HS-5 (cell line): ENCODE results near the gene SKI.

Experiments used
- DNase-seq: peaks from one replicate; pipeline ENCODE4 v3.0.0-alpha.2; 2012; ENCODE audit warnings: low read depth

The SKI gene

DNA sequence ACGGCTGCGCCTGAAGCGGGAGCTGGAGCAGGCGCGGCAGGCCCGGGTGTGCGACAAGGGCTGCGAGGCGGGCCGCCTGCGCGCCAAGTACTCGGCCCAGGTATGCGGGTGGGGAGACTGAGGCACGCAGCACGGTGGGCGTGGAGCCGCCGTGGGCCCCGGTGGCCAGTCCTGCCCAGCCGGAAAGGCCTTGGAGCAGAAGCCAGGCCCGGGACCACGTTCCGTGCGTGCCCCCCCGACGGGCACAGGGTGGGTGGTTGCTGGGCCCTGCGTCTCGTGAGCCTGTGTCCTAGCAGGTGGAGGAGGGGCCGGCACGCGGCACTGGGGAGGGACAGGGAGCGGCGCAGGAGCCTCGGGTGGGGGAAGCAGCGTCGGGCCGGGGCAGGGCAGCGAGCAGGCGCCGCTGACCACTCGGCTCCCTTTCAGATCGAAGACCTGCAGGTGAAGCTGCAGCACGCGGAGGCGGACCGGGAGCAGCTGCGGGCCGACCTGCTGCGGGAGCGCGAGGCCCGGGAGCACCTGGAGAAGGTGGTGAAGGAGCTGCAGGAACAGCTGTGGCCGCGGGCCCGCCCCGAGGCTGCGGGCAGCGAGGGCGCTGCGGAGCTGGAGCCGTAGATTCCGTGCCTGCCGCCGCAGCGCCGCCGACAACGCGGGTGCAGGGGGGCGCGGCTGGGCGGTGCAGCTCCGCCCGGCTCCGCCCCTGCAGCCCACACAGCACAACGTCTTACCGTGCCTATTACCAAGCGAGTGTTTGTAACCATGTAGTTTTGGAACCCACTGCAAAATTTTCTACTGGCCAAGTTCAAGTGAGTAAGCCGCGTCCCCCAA lies 78.2 kb downstream of the SKI start:
- no peak for DNase-seq

DNA sequence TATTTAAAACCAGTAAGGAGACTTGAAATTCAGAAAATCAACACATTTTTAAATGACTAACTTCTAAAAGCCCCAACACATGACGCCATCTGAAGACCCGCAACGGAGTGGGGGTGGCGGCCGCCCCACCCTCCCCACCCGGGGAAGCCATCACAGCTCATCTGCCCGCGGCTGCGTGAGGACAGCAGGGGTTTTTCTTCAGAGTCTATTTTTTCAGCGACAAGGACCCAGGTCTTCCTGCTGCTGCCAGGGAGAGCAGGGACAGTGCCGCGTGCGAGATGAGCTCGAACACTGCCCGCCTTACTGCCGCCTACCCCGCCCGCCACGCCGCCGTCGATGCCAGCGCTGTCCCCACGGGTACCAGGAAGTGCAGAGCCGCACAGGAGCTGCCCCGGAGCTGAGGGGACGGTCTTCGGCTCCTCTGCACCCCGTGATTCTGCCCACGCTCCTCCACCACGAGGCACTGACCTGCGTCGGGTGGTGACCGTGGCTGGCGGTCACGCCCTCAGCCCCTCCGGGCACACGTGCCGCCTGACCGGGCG lies 79.0 kb downstream of the SKI start:
- DNase-seq = no peak

DNA sequence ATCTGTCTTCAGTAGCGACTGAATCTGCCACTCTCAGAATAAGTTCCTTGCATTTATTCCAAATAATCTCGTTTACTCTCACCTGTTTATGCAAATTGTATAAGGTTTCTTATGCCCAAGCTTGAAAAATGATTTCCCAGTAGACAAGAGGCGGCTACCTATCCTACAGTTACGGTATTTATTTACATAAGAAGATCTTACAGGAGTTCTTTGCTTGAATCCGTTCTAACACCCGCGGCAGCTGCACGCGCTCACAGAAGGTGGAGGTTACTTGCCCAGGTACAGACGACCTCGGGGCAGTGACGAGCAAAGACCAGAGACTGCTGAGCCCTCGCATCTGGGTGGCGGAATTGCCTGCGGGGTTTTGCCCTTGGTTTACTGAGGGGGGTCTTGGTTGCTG lies 79.9 kb downstream of the SKI start:
- DNase-seq = no peak

DNA sequence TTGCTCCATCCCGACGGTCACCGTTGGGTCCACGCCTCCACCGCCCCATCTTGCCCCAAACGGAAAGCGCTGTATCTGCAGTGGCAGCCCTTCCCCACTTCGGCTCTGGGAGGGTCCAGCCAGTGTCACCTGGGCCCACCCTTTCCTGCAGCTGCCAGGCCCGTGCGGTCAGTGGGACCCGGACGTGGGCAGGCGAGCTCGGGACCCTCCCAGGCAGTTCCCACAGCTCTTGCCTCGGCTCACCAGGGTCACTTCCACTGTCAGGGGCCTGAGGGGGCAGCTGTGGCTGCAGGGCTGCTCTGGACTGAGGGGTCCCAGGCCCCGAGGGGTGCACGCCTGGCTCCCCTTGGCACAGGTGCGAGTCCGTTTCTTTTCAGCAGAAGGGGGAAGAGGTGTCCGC lies 80.7 kb downstream of the SKI start:
- DNase-seq = no peak

DNA sequence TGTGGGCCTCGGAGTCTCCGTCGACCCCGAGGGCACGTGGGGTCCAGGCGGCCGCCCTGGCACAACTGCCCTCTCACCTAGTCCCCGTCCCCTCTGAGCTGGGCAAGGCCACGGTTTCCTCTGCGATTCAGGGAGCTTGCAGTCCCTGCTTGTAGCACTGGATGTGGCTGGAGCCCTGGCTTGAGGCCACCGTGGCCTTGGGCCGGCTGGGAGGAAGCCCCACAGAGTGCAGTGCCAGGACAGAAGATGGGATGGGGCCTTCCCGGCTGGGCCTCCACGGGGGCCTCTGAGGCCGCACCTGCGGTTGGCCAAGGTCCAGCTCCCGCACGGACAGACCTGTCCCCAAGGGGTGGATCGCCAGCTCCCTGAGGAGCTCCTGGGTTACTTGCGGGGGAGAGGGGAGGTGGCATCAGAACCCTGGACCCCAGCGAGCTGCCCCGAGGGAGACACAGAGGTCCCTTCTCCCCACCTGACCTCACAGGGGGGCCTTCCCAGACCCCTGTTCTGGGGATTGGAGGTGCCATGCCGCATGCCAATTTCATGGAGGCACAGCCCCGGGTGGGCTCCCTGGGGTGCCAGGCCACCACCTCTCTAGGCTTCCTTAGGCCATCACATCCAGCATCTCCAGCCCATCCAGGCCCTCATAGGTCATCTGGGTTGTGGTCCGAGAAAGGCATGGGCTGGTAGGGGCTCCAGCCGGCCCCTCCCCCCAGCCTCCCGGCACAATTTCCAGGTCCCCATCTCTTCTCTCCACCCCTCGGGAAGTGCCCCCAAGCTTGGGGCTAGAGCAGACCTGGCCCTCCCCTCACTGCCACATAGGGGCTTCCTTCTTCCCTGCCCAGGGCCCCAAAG lies 82.4 kb downstream of the SKI start:
- no peak for DNase-seq

DNA sequence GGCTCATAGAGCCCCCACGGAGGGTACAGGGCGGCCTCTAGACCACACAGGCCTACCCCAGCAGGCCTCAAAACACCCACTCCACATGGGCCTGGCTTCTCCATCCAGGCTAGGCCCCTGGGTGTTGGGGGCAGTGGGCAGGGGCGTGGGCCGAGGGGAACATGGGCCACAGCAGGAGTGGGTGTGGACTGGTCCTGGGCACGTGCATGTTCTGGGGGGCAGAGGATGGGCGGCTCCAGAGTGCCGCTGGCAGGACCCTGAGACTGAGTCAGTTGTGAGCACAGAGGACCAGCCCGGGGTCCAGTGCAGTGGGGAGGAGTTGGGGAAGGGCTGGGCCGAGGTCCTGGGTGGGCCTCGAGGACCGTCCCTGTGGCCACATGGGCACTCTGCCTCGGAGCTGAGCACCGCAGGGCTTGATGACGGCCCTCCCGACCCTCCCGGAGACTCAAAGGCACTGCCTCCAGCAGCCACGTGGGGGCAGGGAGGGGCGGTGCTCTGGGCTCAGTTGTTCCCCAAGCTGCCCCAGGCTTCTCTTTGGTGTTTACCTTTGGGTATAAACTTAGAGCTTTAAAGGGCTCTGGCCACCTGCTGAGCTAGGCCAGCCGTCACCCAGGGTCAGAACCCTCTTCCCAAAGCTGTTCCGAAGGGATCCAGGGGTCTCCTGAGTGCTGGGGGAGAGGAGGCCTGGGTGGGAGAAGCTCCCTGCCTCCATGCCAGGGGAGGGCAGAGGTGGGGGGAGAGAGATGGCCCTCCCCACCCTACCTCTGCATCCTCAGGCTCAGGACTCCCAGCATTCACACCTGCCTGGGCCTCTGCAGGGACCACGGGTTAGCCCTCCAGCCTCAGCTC lies 83.3 kb downstream of the SKI start:
- no peak for DNase-seq

DNA sequence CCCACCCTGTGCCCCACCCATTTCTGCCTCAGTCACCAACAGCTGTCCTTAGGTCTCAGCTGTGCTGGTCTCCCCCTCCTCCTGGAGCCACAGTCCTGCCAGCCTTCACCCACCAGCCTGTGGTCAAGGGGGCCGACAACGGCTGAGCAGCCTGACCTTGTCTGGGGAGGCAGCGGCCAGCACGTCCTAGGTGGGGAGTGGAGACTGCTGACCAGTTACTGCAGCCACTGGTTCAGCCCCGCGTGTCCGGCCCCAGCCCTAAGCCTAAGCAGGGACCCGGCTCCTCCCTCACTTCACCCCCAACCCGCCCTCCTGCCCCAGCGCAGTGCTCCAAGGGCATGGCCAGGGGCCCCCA lies 84.0 kb downstream of the SKI start:
- no peak for DNase-seq

DNA sequence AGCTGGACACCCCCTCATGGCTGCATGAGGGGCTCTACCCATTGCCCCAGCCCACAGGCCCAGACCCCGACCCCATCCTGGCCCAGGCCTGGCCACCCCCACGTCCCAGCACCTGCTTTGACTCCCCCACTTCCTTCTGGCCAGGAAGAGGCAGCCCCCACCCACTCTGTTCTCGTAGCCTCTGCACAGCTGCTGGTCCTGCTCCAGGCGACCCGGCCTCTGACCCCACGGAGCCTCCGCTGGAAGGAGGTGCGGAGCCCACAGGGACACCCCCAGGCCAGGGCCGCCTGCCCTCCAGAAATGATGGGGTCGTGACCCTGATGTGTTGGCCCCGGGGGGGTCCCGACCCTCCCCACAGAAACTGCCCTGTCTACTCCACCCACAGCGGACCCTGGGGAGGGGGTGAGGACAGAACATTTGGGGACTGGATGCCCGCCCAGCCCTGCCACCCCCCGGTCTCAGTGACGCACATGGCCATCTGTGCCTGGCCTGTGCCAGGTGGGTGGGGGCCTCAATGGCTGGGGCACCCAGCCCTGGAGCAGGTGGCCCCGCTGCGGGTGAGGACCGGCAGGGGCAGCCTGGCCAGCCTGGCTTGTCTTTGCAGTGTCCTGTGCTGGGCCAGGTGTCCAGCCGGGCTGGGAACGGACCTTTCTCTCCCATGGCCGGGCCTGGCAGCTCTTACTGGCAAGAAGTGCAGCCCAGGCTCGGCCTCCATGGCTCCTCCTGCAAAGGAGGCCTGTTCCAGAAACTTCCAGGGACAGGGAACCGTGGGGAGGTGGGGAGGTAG lies 84.6 kb downstream of the SKI start:
- DNase-seq = no peak

DNA sequence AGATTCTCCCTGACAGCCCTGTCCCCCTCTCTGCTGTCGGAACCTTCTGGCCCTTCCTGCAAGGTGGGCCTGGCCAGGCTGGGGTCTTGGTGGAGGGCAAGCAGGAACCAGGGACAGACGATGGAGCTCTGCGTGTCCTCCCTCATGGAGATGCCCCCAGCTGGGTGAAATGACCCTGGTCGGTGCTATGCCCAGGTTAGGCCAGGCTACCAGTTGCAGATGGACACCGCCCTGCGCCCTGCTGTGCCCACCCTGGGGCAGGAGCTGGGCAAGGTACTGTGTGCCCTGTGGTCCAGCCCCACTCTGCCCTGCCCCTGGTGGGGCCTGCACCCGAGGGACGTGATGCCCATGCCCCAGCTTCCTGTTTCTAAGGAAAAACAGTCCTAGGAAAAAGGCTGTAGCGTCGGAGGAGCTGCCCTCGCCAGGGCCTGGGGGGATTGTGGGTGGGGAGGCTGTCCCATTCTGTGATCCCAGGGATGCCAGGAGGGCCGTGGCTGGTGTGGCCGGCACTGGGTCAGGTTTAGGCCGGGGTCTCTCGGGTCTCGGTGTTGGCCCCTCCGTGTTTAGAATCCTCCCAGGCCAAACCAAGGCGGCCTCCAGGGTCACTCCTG lies 85.6 kb downstream of the SKI start:
- no peak for DNase-seq

DNA sequence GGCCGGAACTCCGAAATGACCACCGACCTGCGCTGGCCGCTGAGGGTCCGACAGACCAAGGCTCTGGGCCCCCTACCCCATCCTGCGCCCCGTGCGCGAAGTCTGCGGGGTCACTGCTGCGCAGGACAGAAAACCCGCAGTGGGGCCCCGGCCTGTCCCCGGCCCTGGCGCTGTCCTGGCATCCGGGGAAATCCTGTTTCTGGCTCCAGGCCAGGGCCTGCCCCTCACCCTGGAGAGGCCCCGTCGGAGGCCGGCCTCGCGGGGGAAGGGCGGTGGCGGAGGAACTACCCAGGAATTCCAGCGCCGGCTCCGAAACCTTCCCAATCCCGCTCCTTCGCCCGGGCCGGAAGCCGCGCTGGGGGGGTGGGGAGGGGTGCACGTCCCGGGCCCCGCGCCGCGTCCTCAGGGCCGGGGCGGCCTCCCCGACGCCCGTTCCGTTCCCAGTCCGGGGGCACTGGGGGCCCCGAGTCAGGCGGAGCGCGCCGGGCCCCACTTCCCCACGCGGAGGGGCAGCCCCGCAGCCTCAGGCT lies 86.2 kb downstream of the SKI start:
- no peak for DNase-seq

DNA sequence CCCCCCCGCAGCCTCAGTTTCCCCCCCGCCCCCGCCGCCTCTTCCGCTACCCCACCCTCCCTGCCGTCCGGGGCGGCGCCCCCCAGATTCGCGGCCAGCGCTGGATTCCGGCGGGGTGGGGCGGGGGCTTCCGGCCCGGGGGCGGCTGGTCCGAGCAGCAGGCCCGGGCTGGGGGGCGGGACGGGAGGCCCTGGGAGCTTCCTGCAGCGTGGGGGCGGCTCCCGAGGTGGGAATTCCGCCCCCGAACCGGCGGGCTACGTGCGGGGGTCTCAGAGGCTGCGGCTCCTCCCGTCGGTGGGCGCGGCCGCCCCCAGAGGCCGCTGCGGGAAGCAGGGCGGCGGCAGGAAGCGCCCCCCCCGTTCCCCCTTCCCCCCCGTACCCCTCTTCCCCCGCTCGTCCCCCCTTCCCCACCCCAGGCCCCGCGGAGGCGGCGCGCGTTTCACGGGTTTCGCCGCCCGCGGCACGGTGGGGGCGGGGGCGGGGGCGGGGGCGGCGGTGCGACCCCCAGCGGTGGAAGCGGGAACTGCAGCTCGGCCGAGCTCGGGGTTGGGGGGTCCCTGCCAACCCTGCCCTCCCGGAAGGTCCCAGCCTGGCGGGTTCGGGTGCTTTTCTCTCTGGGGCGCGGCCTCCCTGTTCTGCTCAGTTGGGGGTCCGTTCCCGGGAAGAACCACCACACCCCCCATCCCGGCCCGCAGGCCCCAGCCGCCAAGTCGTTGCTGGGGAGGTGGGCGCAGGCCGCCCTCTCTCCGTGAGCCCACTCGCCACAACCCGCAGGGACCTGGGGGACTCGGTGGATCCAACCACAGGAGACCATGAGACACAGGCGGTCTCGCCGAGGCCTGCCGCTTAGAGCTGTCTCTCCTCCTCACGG lies 86.9 kb downstream of the SKI start:
- no peak for DNase-seq

DNA sequence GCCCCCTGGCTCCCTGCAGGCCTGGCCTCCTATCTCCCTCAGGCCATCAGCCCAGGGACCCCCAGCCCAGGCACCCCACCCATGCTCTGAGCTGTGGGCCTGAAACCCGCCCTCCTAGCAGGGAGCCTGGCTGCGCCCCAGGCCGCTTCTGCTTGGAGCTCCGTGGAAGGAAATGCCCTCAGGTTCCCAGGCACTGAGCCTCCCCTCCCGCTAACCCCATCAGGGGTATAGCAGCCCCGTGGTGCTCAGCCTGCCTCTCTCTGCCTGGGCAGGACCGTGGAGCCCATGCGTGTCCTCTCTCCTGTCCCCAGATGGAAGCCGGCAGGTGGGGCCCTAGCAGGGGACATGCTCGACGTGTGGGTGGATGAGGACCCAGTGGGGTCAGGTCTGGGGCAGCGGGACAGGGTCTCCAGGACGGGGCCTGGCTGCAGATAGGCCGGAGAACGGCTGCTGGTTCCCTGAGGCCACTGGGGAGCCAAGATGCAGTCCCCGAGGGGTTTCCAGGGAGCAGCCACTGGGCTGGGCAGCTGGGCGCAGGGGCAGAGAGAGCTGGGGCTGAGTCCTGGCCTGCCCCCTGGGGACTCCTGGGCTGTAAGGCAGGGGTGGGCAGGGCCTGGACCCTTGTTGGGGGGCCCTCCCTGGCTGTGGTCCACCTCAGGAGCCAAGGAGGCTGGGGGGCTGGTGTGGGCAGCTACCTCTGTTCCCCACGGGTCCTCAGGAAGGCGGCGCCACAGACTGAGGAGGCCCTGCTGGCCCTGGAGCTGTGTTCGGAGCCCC lies 87.7 kb downstream of the SKI start:
- DNase-seq = no peak

DNA sequence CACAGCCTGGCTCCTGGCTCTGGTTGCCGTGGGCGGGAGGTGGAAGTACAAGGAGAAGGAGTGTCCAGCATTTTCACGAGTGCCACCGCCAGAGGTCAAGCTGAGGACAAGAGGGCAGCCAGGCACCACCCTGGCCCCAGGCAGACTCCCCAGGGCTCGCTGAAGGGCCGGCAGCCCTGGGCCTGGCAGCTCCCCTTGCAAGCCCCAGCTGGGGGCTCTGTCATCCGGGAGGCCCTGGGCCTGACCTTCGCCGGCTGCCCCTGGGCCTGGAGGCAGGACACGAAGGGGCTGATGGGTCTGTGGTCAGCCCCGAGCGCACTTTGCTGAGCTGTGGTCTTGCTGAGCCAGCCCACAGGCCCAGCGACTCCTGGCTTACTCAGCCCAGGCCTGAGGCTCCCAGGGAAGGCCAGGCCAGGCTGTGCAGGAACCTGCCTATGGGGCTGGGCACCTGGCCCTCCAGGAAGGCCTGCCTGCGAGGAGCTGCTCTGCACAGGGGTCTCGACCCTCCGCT lies 88.4 kb downstream of the SKI start:
- DNase-seq = no peak

DNA sequence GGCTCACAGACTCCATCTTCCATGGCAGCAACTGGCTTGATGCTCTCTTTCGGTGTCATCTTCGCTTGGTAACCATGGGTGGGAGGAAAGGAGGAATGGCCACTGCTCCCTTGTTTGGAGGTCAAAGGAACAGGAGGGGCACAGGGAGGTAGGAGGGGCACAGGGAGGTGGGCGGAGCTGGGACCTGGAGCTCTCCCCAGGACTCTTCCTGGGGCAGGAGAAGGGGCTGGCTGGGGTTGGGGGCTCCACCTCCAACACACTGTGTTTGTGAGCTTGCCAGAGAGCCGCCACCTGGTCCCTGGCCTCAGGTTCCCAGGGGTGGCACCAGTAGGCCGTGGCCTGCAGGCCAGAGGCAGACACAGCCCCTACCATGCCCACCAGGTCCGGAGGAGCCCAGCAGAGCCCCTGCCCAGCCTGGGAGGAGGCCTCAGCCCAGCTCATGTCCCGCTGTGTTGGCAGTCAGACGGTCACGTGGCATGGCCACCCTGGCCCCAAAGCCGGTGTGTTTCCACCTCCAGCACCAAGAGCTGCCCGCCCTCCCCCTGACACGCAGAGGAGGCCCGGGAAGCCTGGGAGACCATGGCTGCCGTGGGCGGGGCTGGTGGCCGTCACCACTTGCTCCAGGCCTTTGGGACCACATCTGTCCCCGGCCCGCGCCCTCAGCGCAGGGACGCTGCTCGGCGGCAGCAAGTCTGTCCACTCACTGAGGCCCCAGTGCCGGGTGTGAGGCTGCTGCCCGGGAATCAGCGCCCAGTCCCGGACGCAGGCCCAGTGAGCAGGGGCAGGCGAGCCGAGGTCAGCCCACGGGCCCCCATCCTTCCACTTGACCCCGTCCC lies 89.3 kb downstream of the SKI start:
- no peak for DNase-seq

DNA sequence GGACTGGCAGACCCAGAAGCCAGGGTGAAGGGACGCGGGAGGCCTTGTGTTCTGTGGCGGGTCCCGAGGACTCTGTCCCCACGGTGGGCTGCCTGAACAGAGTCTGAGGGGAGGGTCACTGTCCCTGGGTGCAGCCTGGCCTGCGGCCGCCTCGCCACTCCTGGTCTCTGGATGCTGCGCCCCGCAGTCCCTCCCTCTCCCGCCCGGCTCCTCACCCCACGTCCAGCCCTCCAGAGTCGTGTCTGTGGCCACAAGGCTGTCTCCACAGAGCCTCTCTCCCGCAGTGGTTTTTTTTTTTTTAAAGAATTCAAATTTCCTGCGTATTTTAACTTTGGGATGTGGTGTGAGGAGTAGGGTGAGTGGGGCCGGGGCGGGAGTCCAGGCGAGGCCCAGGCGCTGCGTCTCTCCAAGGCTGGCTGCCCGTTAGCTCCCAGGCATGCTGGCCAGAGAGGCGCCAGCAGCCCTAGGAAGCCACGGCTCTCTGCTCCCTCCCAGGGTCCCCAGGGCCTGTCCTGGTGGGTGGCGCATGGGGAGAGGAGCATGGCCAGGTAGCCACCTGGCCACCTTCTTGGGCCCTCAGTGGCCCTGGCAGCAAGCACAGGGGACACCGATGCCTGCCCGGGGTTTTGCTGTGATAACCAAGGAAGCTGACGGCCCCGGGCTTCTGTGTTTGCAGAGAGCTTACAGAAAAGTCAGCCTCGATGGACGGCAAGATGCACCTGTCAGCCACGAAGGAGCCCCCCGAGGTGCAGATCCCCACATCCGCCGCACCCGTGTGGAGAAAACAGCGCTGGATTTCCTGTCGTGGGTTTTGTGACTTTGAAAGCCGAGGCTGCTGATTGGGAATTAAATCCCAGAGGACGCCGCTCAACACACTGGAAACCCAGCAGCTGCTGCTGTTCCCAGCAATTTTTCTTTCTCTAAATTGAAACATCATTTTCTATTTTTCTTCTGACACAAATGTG lies 90.5 kb downstream of the SKI start:
- no peak for DNase-seq

DNA sequence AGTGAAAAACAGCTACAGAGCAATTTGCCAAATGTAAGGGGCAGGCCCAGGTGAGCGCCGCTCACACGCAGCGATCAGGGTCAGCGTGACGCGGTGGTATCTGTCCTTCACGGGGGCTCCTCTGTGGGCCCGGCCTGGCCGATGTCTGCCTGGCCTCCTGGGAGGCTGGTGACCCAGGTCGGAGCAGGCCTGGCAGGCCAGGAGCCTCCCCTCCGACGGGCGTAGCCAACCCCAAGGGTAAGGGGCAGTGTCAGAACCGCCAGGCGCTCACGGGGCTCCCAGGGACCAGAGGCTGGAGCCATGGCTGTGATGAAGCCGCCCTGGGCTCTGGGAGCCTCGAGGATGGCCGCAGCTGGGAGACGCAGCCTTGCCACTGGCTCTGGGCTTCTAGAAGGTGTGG lies 91.2 kb downstream of the SKI start:
- no peak for DNase-seq

DNA sequence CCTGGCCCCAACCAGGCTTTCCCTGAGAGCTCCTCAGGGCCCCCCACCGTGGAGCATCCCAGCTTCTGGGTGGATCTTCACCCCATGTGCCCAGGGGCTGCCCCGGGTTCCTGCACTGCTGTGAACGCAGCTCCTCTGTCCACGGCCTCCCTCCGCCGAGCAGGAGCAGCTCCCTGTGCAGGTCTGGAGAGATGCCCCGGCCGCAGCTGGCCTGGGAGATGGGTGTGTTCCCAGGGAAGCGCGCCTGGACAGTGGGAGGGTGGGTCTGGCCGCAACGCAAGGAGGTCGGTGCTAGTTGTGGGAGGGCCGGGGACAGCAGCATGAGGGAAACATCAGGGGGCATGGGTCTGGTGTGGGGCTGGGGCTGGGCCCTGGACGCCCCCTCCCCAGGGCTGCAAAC lies 91.9 kb downstream of the SKI start:
- DNase-seq = no peak
